ENCODE data around the gene EID2B.

GRCh38 chr19:39492225-39492624 lies 40.4 kb downstream of the EID2B start:
- no peak for TF ChIP-seq RARB (CRISPR knock-in tag; IDR thresholded peaks at IDR 0.05)
- no peak for TF ChIP-seq ARNTL (CRISPR knock-in tag; IDR thresholded peaks at IDR 0.05; ENCODE audit: borderline replicate concordance, low read depth)
- TF ChIP-seq ZNF70 (CRISPR knock-in tag; IDR thresholded peaks at IDR 0.05) = no peak
- no peak for TF ChIP-seq CSRNP3 (CRISPR knock-in tag; IDR thresholded peaks at IDR 0.05)
- TF ChIP-seq ESRRG (CRISPR knock-in tag; IDR thresholded peaks at IDR 0.05) = no peak
- TF ChIP-seq ZNF565 (CRISPR knock-in tag; conservative IDR thresholded peaks at IDR 0.05; ENCODE audit: low read depth) = no peak
- TF ChIP-seq ISL1 (CRISPR knock-in tag; IDR thresholded peaks at IDR 0.05) = no peak
- TF ChIP-seq PATZ1 (CRISPR knock-in tag; IDR thresholded peaks at IDR 0.05; ENCODE audit: borderline replicate concordance) = no peak
- no peak for TF ChIP-seq ZFP3 (CRISPR knock-in tag; IDR thresholded peaks at IDR 0.05)
